GM21619 (cell line): ENCODE results near the gene ITPKA.

Experiments used
- ATAC-seq: cut with Tn5 transposase; IDR thresholded peaks from one replicate; pipeline ENCODE4 v1.9.1; 2021; ENCODE audit not compliant: unreplicated experiment

Gene ITPKA

DNA sequence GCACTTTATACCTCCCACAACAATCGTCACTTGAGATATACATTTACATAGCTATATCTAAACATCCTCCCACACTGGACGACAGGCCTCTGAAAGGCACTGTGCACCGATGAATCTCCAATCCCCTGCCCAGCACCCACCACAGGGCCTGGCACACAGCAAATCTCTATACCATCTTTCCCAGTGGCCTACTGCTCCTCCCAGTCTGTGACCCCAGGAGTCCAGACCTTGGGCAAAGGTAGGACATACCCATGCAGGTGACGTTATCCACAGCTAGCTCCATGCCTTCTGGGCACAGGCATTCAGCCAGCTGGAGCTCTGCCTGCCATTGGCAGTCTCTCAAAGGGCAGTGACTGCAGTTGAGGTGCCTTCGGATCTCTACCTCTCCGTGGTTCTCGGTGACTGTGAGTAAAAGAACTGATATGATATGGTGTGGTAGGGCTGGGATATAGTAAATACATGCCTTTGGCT lies 14.2 kb downstream of the ITPKA start:
- ATAC-seq: no peak

DNA sequence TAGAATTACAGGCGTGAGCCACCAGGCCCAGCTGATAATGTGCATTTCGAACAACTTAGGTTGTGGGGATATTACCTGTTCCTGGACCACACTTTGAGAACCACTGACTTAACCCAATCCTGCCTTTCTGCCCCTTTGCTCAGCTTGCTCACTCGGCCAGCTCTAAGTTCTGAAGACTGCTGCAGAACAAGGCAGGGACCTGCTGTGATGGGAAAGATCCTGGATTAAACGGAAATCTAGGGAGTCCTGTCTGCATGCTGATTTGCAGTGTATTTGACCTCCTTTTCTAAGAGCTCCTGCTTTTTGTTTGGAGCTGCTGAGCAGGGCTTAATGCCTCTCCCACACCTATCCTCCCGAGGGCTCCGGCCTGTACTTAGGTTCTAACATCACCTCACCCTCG lies 17.1 kb downstream of the ITPKA start:
- no peak for ATAC-seq

DNA sequence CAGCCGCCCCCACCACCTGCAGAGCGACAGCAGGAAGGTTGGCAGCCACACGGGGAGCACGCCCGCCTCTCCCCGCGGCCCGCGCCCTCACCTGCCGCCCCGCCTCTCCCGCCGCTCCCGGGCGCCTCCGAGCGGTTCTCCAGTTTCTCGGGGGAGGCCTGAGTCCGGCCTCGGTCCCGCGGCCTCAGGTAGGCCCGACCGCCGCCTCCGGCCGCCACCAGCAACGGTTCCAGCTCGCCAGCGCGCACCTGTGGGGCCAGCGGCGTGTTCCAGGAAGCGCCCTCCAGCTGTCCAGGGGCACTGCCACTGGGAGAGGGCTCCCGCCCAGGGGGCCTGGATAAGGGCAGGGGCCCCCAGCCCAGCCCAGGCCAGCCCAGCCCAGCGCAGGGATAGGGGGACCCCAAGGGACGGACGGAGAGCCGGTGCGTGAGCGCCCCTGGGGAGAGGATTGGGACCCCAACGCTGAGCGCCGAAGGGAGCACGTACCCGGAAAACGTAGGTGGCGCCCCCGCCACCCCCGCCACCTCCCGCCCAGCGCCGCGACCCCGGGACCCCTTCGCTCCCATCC lies 17.7 kb downstream of the ITPKA start:
- no peak for ATAC-seq

DNA sequence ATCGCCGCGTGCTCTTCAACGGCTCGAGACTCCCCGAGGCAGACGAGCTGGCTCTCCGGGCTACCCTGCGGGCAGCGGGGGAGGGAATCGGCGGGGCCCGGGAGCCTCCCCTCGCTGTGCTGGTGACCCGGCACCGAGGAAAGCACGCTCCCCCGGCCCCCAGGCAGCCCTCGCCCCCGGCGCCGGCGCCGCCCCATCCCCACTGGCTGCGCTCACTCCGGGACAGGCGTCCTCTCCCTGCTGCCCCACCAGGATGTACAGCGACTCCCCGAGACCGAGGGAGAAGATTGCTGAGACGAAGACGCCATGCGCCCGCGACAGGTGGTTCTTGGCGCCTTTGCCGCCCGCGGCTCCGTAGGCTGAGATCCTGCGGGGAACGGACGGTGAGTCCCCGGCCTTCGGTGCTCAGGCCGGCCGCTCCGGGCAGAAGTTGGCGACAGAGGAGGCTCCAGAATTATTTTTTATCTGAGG lies 18.3 kb downstream of the ITPKA start:
- ATAC-seq: no peak

DNA sequence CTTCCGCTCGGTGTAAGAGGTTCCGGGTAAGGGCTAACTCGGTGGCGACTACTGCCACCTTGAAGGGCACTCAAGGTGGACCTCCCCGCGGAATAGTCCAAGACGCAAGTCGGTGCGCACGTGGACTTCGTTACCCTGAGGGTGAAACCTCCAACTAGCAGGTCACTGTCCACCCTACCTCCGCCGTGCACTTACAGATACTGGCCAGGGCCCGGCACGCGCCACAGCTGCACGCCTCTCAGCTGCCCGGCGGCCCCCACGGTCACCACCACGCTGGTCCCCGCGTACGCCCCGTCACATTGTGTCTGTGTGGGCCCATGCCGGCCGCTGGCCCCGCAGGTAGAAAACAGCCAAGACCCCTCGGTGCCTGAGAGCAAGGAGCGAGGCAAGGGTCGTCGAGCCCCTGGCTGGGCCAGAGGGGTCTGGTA lies 18.9 kb downstream of the ITPKA start:
- ATAC-seq: peak; percentile 11

DNA sequence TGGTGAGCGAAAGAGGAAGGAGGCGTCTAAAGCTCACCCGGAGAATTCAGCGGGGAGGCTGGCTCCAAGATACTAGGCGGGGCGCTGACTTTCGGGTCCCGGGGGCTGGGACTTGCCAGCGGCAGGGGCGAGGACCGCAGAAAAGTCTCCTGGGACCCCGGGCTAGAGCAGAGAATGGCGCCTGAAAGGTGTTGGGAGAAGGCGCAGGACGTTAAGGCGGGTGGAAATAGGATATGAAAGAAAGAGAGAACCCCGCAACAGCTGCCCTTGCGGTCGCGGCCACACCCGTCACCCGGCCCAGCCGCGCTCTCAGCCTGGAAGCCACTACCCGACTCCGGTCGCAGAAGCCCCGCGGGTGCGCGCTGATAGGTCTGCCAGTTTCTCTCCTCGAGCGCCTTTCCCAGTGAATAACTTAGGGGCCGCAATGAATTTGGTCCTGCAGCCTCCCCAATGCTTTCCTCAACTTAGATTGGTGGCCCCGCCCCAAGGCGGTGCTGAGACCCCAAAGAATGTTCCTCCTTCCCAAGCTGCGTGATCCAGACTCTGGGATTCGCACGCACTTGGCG lies 19.3 kb downstream of the ITPKA start:
- peak; percentile 49 for ATAC-seq

DNA sequence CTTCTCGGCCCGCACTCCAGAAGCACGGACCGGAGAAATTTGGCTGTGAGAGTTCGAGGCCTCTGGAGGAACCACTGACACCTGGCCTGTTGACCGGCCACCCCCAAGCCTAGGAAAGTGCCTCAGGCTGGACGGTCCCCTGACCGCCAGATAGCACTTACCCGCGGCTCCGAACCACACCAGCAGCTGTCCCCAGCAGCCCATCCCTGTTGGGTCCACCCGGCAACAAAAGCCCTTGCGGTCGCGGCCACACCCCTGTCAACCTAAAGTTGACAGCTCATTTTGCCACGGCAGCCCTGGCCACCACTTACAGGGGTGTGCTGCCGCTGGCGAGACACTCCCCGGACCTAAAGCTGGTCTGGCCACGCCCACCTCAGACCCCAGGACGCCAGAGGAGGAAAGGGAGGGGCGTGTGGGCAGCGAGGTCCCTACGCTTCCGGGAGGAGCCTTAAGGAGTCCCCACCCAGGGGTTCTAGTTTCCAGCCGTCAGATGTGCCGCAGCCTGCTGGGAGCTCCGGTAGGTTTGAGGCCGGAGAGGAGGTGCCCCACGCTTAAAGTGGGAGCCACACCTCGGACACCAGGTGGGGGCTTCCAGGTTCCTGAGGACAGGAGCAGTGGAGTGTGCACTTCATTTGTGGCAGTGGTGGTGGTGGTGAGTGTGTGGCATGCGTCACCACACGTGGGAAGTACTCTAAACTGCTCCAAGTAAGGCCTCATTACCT lies 20.0 kb downstream of the ITPKA start, which contains the start of gene LTK:
Gene LTK, minus strand, starts transcription at position 322 of the 722 bp plus-strand sequence. Its CDS starts 118 bp downstream, at position 204.
- no peak for ATAC-seq

DNA sequence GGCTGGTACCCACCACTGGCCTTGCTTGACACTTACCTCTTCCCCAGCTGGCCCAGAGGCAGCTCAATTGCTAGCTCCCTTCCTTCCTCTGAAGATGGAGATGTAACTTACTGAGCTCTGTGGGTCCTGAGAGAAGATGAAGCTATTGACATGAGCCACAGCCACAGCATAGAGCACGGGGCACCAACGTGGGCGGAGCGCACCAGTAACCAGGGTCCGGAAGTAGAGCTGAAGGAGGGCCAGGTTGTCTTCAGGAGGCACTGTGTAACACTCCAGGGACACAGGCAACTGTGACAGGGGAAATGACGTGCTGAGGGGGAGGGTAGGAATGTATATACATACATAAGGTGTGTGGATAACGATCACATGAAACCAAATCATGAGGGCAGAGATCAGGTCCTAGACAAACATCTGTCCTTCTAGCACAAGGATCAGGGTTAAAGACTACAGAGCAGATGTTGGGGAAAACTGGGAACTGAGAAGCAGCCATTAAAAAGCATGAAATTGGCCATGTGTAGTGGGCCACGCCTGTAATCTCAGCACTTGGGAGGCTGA lies 24.3 kb downstream of the ITPKA start:
- no peak for ATAC-seq

DNA sequence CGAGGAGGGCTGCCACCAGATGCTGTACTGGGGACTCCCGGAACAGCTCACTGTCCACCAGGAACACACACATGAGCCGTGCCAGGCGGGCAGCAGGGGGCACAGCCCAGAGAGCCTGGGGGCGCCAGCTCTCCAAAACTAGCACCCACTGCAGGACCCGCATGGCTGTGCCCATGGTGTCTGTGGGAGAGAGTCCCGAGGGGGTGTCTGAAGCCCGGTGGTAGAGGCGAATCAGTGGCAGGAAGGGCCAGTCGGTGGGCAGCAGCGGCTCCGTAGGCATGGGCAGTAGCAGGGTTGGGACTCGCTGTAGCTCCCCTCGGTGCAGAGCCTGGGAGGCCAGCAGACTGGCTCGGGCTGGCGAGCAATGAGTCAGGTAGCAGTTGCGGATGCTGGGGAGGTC lies 27.0 kb downstream of the ITPKA start:
- no peak for ATAC-seq

DNA sequence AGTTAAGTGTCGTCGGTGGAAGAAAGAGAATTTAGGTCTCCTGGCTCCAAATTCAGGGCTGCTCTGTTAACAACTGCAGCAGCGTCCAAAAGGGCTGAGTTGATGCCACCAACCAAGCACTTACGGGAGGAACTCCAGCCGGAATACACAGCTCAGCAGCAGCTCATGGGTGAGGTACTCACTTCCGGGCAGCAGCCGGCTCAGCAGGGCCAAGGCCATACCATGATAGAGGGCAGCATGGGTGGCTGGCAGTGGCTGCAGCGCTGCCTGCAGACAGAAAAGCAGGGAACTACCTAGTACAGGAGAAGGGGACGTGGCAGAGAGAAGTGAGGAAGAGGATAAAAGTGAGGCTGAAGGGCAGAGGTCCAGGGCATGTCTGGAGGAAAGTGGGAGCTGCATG lies 27.9 kb downstream of the ITPKA start:
- no peak for ATAC-seq

DNA sequence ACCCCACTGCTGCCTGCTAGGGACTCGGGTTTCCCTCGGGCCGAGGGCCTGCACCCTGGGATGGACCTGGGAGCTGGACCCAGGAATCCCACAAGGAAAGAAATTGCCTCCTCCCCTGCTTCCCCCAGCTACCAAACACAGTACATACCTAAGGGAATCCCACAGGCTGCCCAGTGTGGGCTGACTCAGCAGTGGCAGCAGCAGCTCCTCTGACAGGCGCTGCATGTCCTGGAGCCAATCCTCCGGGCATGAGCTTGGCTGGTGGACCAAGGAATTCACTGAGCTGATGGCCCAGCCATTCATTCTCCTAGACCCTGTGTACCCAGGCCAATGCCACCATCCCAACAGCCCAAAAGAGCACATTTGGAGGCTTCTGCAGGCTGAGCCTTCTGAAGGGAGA lies 29.4 kb downstream of the ITPKA start:
- no peak for ATAC-seq

DNA sequence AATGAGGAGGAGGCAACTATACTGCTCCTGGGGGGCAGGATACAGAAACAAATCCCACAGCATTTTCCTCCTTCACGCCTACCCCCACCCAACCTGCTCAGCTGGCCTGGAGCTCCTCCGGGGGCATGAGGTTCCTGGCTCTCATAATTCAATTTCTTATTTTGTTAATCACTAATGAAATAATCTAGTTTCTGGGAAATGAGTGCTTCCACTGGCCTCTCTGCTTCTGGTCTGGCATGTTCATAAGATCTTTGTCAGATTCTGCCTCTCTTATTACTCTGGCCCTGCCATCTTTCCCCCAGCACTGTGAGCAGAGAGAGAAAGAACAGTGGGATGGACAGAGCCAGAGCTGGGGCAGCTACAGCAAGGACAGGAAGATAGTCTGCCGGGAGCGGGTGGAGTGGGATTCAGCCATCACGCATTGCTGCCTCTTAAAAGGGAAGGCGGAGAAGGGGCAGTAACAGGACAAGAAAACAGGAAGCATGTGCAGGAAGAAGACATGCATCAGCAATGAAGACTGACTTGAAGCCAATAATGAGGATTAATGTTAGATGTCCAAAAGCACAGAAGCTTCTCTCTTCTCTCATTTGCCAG lies 36.8 kb downstream of the ITPKA start:
- ATAC-seq: no peak

DNA sequence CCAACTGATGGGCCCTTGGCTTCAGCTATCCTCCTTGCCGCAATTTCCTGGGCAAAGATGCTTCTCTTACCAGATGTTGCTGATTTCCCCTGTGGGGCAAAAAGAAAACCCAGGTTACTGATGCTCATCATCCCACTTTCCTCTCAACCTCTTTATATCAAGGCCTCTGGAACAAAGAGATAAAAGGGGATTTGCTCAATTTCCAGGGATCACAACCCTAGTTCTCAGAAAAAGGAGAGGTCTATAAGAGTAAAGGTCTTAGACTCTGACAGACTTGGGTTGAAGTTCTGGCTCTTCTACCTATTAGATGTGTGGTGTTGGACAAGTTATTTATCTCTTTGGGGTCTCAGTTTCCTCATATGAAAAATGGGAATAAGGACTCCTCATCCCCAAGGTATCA lies 41.9 kb downstream of the ITPKA start:
- ATAC-seq: no peak

DNA sequence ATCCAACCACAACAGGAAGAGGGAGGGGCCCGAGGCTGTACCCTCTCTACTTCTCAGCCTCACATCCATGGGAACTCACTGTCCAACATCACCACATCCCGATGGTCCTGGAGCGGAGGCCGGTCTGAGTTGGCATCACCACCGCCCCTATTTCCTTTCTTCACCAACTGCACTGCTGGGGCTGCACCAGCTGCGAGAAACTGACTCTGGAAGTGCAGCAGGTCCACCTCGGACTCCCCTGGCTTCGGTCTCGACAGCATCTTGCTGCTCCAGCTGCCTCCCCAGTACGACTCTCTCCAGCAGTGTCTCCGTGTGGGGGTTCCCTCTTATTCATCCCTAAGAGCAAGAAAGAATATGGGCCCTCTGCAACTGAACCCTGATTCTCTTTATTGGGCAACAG lies 43.2 kb downstream of the ITPKA start:
- no peak for ATAC-seq

DNA sequence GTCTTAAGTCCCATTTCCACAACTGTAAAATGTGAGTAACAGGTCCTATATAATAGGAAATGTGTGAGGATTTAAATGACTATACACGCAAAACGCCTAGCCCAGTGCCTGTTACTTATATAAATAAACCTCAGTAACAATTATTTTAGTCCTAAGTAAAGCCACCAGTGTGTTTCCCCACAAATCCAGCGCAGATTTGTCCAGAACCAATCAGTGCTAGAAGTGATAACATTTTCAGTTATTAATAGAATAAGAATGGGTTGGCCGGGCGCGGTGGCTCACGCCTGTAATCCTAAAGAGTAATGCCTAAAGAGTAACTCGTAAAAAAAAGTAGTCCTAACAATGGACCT lies 49.8 kb downstream of the ITPKA start:
- no peak for ATAC-seq

DNA sequence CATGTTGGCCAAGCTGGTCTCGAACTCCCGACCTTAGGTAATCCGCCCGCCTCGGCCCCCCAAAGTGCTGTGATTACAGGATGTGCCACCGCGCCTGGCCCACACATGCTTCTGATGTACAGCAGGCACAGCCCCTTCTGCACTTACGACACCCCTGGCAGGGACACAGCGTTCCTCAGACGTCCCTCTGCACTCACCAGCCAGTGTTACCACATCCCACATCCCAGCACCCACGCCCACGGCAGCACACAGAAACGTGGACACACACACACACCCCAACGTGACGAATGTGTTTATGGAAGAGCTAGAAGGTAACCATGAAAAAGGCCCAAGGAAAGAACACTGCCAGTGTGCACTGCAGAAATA lies 51.0 kb downstream of the ITPKA start:
- ATAC-seq: no peak

DNA sequence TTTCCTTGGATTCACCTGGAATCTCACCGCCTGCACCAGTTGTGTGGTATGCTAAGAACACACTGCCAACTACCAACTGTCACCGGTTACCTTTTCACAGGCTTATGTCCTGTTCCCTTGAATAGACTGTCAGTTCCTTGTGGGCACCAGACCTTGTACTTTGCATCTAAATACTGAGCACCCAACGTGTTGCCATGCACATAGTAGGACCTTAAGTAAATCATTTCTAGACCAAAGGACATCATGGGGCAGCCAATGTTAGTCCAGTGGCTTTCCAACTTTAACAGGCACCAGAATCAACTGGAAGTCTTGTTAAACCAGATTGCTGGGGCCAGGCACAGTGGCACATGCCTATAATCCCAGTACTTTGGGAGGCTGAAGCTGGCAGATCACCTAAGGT lies 51.5 kb downstream of the ITPKA start:
- no peak for ATAC-seq

DNA sequence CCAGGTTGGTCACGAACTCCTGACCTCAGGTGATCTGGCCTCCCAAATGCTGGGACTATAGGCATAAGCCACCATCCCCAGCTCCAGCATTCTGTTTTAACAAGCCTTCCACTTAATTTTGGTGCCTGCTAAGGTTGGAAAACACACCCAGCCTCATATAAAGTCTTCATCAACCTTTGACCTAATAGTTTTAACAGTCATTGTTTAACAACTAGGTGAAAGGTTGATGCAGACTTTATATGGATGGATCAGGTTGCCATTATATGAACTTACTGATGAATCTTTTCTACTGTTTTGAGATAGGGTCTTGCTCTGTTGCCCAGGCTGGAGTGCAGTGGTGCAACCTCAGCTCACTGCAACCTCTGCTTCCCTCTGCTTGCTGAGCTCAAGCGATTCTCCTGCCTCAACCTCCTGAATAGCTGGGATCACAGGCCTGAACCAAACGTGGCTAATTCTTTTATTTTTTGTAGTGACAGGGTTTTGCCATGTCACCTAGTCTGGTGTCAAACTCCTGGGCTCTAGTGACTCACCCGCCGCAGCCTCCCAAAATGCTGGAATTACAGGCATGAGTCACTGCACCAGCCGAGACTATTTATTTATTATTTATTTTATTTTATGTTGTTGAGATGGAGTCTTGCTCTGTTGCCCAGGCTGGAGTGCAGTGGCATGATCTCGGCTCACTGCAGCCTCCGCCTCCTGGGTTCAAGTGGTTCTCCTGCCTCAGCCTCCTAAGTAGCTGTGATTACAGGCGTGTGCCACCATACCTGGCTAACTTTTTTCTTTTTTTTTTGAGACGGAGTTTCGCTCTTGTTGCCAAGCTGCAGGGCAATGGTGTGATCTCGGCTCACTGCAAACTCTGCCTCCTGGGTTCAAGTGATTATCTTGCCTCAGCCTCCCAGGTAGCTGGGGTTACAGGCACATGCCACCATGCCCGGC lies 53.4 kb downstream of the ITPKA start:
- ATAC-seq: no peak

DNA sequence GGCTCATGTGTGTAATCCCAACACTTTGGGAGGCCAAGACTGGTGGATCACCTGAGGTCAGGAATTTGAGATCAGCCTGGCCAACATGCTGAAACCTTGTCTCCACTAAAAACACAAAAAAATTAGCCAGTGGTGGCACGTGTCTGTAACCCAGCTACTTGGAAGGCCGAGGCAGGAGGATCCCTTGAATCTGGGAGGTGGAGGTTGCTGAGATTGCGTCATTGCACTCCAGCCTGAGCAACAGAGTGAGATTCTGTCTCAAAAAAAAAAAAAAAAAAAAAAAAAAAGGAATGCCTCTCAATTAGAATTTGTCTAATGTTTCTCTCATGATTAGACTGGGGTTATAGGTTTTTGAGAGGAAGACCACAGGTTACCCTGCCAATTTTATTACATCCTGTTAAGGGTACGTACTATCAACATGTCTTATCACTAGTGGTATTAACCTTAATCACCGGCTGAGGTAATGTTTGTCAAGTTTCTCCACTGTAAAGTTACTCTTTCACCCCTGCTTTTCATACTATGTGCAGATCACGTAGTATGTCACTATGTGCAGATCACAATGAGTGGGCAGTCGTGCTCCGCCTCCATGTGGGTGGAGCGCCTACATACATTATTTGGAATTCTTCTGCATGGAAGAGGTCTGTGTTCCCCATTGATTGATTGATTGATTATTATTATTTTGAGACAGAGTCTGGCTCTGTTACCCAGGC lies 56.5 kb downstream of the ITPKA start:
- no peak for ATAC-seq
